HG03521 (cell line): ENCODE data around the gene PSD.

ENCODE experiments used
- ATAC-seq: cut with Tn5 transposase; IDR thresholded peaks from one replicate; pipeline ENCODE4 v1.9.1; 2021; ENCODE audit warnings: mild to moderate bottlenecking, moderate library complexity; ENCODE audit not compliant: unreplicated experiment

PSD gene

GRCh38 chr10:102420714-102421506, 2.3 kb upstream of the PSD start, which contains the start of gene FBXL15:
TSS of gene FBXL15 (plus strand) at chr10:102420836. CDS start at chr10:102421130, 294 bp downstream.
- ATAC-seq = peak; percentile 73

- no peak for ATAC-seq
These were observed 1.7 kb upstream of the PSD start for GRCh38 chr10:102420181-102420713.

GRCh38 chr10:102419269-102420180, 940 bp upstream of the PSD start:
- no peak for ATAC-seq

- ATAC-seq = no peak
These were observed 1.9 kb downstream of the PSD start for GRCh38 chr10:102416695-102417094.

- ATAC-seq = no peak
These were observed 2.3 kb downstream of the PSD start for GRCh38 chr10:102416283-102416682.

- no peak for ATAC-seq
These were observed 3.8 kb downstream of the PSD start for GRCh38 chr10:102414749-102415148.

GRCh38 chr10:102413806-102414561, 4.6 kb downstream of the PSD start:
- ATAC-seq = no peak

GRCh38 chr10:102413053-102413705, 5.4 kb downstream of the PSD start:
- ATAC-seq = no peak

GRCh38 chr10:102412293-102412692, 6.3 kb downstream of the PSD start:
- ATAC-seq = no peak

- no peak for ATAC-seq
These were observed 7.0 kb downstream of the PSD start for GRCh38 chr10:102411341-102412255.

GRCh38 chr10:102410429-102411073, 8.0 kb downstream of the PSD start:
- no peak for ATAC-seq

GRCh38 chr10:102409604-102410428, 8.8 kb downstream of the PSD start:
- ATAC-seq = no peak

GRCh38 chr10:102408728-102409603, 9.6 kb downstream of the PSD start:
- ATAC-seq = no peak

- no peak for ATAC-seq
These were observed 10.4 kb downstream of the PSD start for GRCh38 chr10:102408131-102408727.

- ATAC-seq = no peak
These were observed 11.0 kb downstream of the PSD start for GRCh38 chr10:102407425-102408130.

GRCh38 chr10:102406815-102407214, 11.8 kb downstream of the PSD start:
- ATAC-seq = no peak
